MCF 10A (cell line): ENCODE results near the gene NSG1. TPM values are rescaled to one million over a fixed set of nuclear protein-coding genes. Genes with fewer than 3 reads are reported as not detected.

Source experiments
- BruUV-seq: library from RNA; stranded (reverse); fragments of 400-500 nt; replicated peaks from 2 replicates; lab custom pipeline; 2021; lab: Mats Ljungman, UMichigan
- CTCF ChIA-PET: fragments of 300-600 bp; sonication (Branson Sonifier 250); formaldehyde crosslinking; extraction: SDS; loops from one replicate; lab custom pipeline; 2021; ENCODE audit warnings: antibody characterized with exemption, inconsistent platforms; lab: Yijun Ruan, JAX
- POLR2A ChIA-PET: fragments of 300-600, 350-650 bp; sonication (Branson Sonifier 250); formaldehyde crosslinking; extraction: SDS; loops from one replicate; lab custom pipeline; 2020; ENCODE audit warnings: antibody characterized with exemption, inconsistent platforms; lab: Yijun Ruan, JAX
- DNase-seq: peaks from one replicate; pipeline ENCODE4 v3.0.0-alpha.2; 2018; ENCODE audit not compliant: unreplicated experiment
- H3K27ac Mint-ChIP-seq: one replicate; pipeline ENCODE4 v1.8.0; 2022; ENCODE audit warnings: mild to moderate bottlenecking, low read depth, mixed read lengths; ENCODE audit not compliant: unreplicated experiment
- H3K27me3 Mint-ChIP-seq: one replicate; pipeline ENCODE4 v1.8.0; 2022; ENCODE audit warnings: mixed read lengths; ENCODE audit not compliant: insufficient read depth, unreplicated experiment
- H3K36me3 Mint-ChIP-seq: one replicate; pipeline ENCODE4 v1.8.0; 2022; ENCODE audit warnings: mild to moderate bottlenecking, moderate library complexity, mixed read lengths; ENCODE audit not compliant: insufficient read depth, unreplicated experiment
- H3K4me1 Mint-ChIP-seq: one replicate; pipeline ENCODE4 v1.8.0; 2022; ENCODE audit warnings: mixed read lengths; ENCODE audit not compliant: insufficient read depth, unreplicated experiment
- H3K4me3 Mint-ChIP-seq: one replicate; pipeline ENCODE4 v1.8.0; 2022; ENCODE audit warnings: mild to moderate bottlenecking, moderate library complexity, mixed read lengths; ENCODE audit not compliant: unreplicated experiment
- H3K9me3 Mint-ChIP-seq: one replicate; pipeline ENCODE4 v1.8.0; 2022; ENCODE audit warnings: mixed read lengths; ENCODE audit not compliant: unreplicated experiment
- CTCF ChIP-seq: fragments of 200-600 bp; IDR thresholded peaks from one replicate; pipeline ENCODE4 v1.8.0; 2022; ENCODE audit warnings: antibody characterized with exemption, mild to moderate bottlenecking; ENCODE audit not compliant: unreplicated experiment
- intact Hi-C: fragments of 100-400 bp; cut with micrococcal nuclease; formaldehyde crosslinking; loops from 2 replicates; pipeline ENCODE4 v1.14.1; 2022
- total RNA-seq: library from RNA; stranded (reverse); gene quantifications from 2 replicates; pipeline ENCODE4 v1.2.3, GENCODE V29; 2022

The NSG1 gene
- total RNA-seq, 1 experiment from 2014 or later = 6.7 TPM

GRCh38 chr4:4405358-4405962, 18.6 kb downstream of the NSG1 start:
- no peak for DNase-seq
- H3K27me3 Mint-ChIP-seq = no peaks in the 10 kb centered on the region
- intact Hi-C loops = no loop called here
- TF ChIP-seq CTCF = no peak
- H3K36me3 Mint-ChIP-seq = no peaks in the 10 kb centered on the region
- no peak overlapping the region for H3K4me3 Mint-ChIP-seq
- no TSS peak for BruUV-seq
- H3K9me3 Mint-ChIP-seq = no peaks in the 10 kb centered on the region
- ChIA-PET POLR2A (no interaction called here), CTCF (interaction anchor here (0.7 kb wide), 1 partner anchor 64 kb away, joined by 3 read pairs; no protein-coding TSS in a partner anchor)
- no peak overlapping the region for H3K27ac Mint-ChIP-seq
- peaks cover 9% of the 10 kb centered on the region for H3K4me1 Mint-ChIP-seq

- DNase-seq = no peak
- ChIA-PET POLR2A (interaction anchor here (1.1 kb wide), 1 partner anchor 18 kb away, joined by 3 read pairs; no protein-coding TSS in a partner anchor), CTCF (no interaction called here)
- TF ChIP-seq CTCF = no peak
- no peaks in the 10 kb centered on the region for H3K9me3 Mint-ChIP-seq
- peaks cover 9% of the 10 kb centered on the region for H3K4me1 Mint-ChIP-seq
- H3K27ac Mint-ChIP-seq = no peak overlapping the region
- no peaks in the 10 kb centered on the region for H3K27me3 Mint-ChIP-seq
- H3K36me3 Mint-ChIP-seq = no peaks in the 10 kb centered on the region
- no TSS peak for BruUV-seq
- intact Hi-C loops = no loop called here
- H3K4me3 Mint-ChIP-seq = no peak overlapping the region
These were observed 19.8 kb downstream of the NSG1 start for GRCh38 chr4:4406455-4407298.

GRCh38 chr4:4407299-4408131, 20.6 kb downstream of the NSG1 start:
- CTCF ChIA-PET = interaction anchor here (0.6 to 1.3 kb wide), 4 partner anchors 18 to 1747 kb away, joined by 3 to 6 read pairs (median 4); no protein-coding TSS in a partner anchor
- no TSS peak for BruUV-seq

More at GRCh38 chr4:4407299-4408131, 20.6 kb downstream of the NSG1 start:
- intact Hi-C loops = no loop called here
- H3K36me3 Mint-ChIP-seq = no peaks in the 10 kb centered on the region
- POLR2A ChIA-PET = interaction anchor here (1.1 to 1.3 kb wide), 2 partner anchors 14 to 17 kb away, joined by 3 read pairs; no protein-coding TSS in a partner anchor
- no peak for TF ChIP-seq CTCF
- no peak overlapping the region for H3K27ac Mint-ChIP-seq
- no peaks in the 10 kb centered on the region for H3K27me3 Mint-ChIP-seq
- no peak for DNase-seq
- peaks cover 8% of the 10 kb centered on the region for H3K4me1 Mint-ChIP-seq
- H3K4me3 Mint-ChIP-seq = no peak overlapping the region
- H3K9me3 Mint-ChIP-seq = no peaks in the 10 kb centered on the region
